BJ (cell line): ENCODE results near the gene ZNF823. TPM values are rescaled to one million over a fixed set of nuclear protein-coding genes. Genes with fewer than 3 reads are reported as not detected.

Experiments used
- CTCF ChIA-PET: fragments of 350-600 bp; formaldehyde crosslinking; extraction: SDS; loops from one replicate; lab custom pipeline; 2021; ENCODE audit warnings: antibody characterized with exemption, inconsistent platforms; lab: Yijun Ruan, JAX
- POLR2A ChIA-PET: fragments of 300-600 bp; sonication (Branson Sonifier 250); formaldehyde crosslinking; extraction: SDS; loops from one replicate; lab custom pipeline; 2021; ENCODE audit warnings: antibody characterized with exemption; lab: Charles Lee
- DNase-seq: peaks from one replicate; pipeline ENCODE4 v3.0.0-alpha.2; 2011; ENCODE audit warnings: low read depth
- H3K27me3 ChIP-seq: 2 replicates; pipeline ENCODE4 v1.6.0; 2011; ENCODE audit warnings: low read length; ENCODE audit not compliant: control insufficient read depth, insufficient read depth
- H3K36me3 ChIP-seq: 2 replicates; pipeline ENCODE4 v1.5.1; 2011; ENCODE audit warnings: low read length; ENCODE audit not compliant: control insufficient read depth, insufficient read depth
- H3K4me3 ChIP-seq: 2 replicates; pipeline ENCODE4 v1.5.1; 2011; ENCODE audit warnings: low read depth, mild to moderate bottlenecking, control low read depth, low read length
- CTCF ChIP-seq: IDR thresholded peaks from 2 replicates; pipeline ENCODE4 v1.5.1; 2011; ENCODE audit warnings: low read depth, mild to moderate bottlenecking, control low read depth, inconsistent platforms, low read length, moderate library complexity; ENCODE audit not compliant: insufficient read depth
- polyA plus RNA-seq: library from polyadenylated mRNA; depleted of rRNA; stranded (reverse); fragments of >200 nt; gene quantifications from 2 replicates; pipeline ENCODE4 v1.2.3, GENCODE V29; 2011

The ZNF823 gene
- polyA plus RNA-seq, 1 experiment: 1.9 TPM

GRCh38 chr19:11710313-11710712 is 28.4 kb downstream of the ZNF823 start:
- H3K27me3 ChIP-seq: no peaks in the 10 kb centered on the region; the same call in 1 of the 2 replicates
- no peak overlapping the region for H3K4me3 ChIP-seq
- ChIA-PET POLR2A (no interaction called here), CTCF (no interaction called here)
- no peak for TF ChIP-seq CTCF
- DNase-seq: no peak
- no peaks in the 10 kb centered on the region for H3K36me3 ChIP-seq

DNA sequence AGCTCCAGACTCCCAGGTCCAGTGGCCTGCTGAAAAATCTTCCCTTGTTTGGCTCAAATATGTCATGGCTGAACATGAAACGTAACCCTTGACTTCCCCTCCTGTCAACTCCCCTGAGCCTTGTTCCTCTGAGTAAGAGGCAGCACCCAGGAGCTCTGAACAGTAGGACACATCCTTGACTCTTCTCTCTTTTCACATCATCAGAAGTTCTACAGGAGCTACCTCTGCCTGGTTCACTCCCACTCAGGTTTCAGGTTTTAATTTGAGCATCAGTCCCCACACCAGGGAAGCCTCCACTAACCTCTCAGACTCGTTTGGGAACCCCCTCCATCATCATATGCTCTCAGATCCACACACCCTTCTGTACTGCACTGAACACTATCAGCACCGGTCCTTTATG is 30.3 kb downstream of the ZNF823 start:
- DNase-seq: no peak
- Histone ChIP-seq H3K4me3 (no peak overlapping the region), H3K36me3 (no peaks in the 10 kb centered on the region), H3K27me3 (no peaks in the 10 kb centered on the region; the same call in none of the 2 replicates)
- ChIA-PET CTCF (interaction anchor here (0.9 to 1.6 kb wide), 3 partner anchors 8 to 86 kb away, joined by 3 to 10 read pairs (median 4); no protein-coding TSS in a partner anchor), POLR2A (no interaction called here)
- no peak for TF ChIP-seq CTCF

DNA sequence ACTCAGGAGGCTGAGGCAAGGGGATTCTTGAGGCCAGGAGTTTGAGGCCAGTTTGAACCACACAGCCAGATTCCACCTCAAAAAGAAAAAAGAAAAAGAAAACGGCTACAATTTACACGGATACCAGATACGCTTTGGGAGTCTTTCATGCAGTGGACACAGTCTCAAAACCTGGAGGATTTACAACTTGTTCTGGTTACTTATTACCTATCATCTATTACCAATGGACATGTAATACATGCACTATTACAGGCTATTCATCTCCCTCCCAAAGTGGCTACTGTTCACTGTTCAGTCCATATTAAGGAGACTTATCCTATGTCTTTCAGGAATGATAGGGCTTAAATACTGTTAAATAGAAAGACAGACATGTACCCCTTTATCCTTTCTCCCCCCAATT is 33.3 kb downstream of the ZNF823 start:
- POLR2A ChIA-PET: no interaction called here
- H3K36me3 ChIP-seq: no peaks in the 10 kb centered on the region
- TF ChIP-seq CTCF: no peak
- CTCF ChIA-PET: interaction anchor here (0.7 kb wide), 1 partner anchor 107 kb away, joined by 4 read pairs; no protein-coding TSS in a partner anchor
- H3K27me3 ChIP-seq: no peaks in the 10 kb centered on the region; the same call in none of the 2 replicates
- no peak for DNase-seq
- H3K4me3 ChIP-seq: no peak overlapping the region

DNA sequence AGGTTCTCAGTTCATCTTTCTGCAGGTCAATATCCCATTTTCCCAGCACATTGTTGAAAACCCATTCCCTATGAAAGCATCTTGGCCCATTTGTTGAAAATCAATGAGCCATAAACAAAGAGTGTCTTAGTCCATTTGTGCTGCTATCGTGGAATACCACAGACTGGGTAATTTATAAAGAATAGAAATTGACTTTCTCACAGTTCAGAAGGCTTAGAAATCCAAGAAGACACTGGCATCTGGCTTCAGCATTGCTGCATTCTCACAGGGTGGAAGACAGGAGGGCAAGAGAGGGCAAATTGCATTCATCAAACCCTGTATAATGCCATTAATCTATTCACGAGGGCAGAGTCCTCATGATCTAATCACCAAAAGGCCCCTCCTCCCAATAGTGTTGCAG is 34.1 kb downstream of the ZNF823 start:
- H3K4me3 ChIP-seq: no peak overlapping the region
- no peak for TF ChIP-seq CTCF
- CTCF ChIA-PET: interaction anchor here (0.7 kb wide), 1 partner anchor 108 kb away, joined by 4 read pairs; no protein-coding TSS in a partner anchor
- DNase-seq: no peak
- POLR2A ChIA-PET: no interaction called here
- no peaks in the 10 kb centered on the region; the same call in none of the 2 replicates for H3K27me3 ChIP-seq
- no peaks in the 10 kb centered on the region for H3K36me3 ChIP-seq

- ChIA-PET POLR2A (no interaction called here), CTCF (interaction anchor here (0.5 to 2.9 kb wide), 15 partner anchors 9 to 179 kb away, joined by 3 to 12 read pairs (median 4); partner anchors contain the start of gene ZNF823)
- DNase-seq: no peak
- peak; percentile 73 for TF ChIP-seq CTCF
- Histone ChIP-seq H3K36me3 (no peaks in the 10 kb centered on the region), H3K27me3 (no peaks in the 10 kb centered on the region; the same call in none of the 2 replicates), H3K4me3 (no peak overlapping the region)
Observed at GRCh38 chr19:11699931-11700794, 38.6 kb downstream of the ZNF823 start.
